Parathyroid adenoma (tissue), 2 donors: ENCODE measurements around the gene NAV3.

Experiments used
- H2AFZ ChIP-seq: fragments of 300-600 bp; sonication (generic); one replicate; pipeline ENCODE4 v1.7.0; 2017; ENCODE audit warnings: antibody characterized with exemption, mild to moderate bottlenecking
- H3K27ac ChIP-seq: fragments of 300-600 bp; sonication (generic); one replicate; pipeline ENCODE4 v1.7.0; 2017
- H3K27me3 ChIP-seq: fragments of 300-600 bp; sonication (generic); one replicate; pipeline ENCODE4 v1.7.0; 2017; ENCODE audit warnings: low read length; ENCODE audit not compliant: control insufficient read depth, insufficient read depth
- H3K36me3 ChIP-seq: fragments of 300-600 bp; sonication (generic); one replicate; pipeline ENCODE4 v1.7.0; 2017; ENCODE audit warnings: low read length; ENCODE audit not compliant: control insufficient read depth, insufficient read depth
- H3K4me1 ChIP-seq: fragments of 300-600 bp; sonication (generic); one replicate; pipeline ENCODE4 v1.7.0; 2017; ENCODE audit warnings: control low read depth
- H3K4me2 ChIP-seq: fragments of 300-600 bp; sonication (generic); one replicate; pipeline ENCODE4 v1.7.0; 2017; ENCODE audit warnings: low read length
- H3K4me3 ChIP-seq: fragments of 300-600 bp; sonication (generic); one replicate; pipeline ENCODE4 v1.7.0; 2017; ENCODE audit warnings: low read depth, low read length
- H3K79me2 ChIP-seq: fragments of 300-600 bp; sonication (generic); one replicate; pipeline ENCODE4 v1.7.0; 2017; ENCODE audit warnings: control low read depth
- H3K9ac ChIP-seq: fragments of 300-600 bp; sonication (generic); one replicate; pipeline ENCODE4 v1.7.0; 2017; ENCODE audit warnings: mild to moderate bottlenecking
- H3K9me3 ChIP-seq: fragments of 300-600 bp; sonication (generic); one replicate; pipeline ENCODE4 v1.7.0; 2017; ENCODE audit warnings: low read length; ENCODE audit not compliant: control insufficient read depth
- TF ChIP-seq, protein P1 (sequence below): fragments of 300-600 bp; sonication (generic); IDR thresholded peaks from one replicate; pipeline ENCODE4 v1.7.0; 2017; ENCODE audit warnings: antibody characterized with exemption, mild to moderate bottlenecking
- donor health status: primary hyperparathyroidism.

Gene NAV3

DNA sequence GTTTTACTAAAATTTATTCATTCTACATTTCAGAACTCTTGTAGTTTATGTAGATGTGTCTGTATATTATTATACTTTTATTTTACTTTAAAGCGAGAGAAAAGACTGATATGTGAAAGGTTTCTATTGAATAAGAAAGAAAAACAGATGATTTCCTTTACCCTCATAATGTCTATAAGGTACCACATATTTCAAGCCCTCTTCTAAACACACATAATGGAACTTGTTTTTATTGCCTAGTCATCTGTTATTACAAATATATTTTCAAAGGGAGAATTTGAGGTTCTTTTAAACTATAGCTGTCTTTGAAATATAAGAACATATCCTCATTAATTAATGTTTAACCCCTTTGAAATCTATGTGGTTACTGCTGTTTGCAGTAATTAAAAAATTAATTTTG is 34.5 kb downstream of the NAV3 start:
- Histone ChIP-seq H3K4me3 (no peak overlapping the region), H3K79me2 (no peaks in the 10 kb centered on the region), H3K9ac (no peak overlapping the region), H3K36me3 (no peaks in the 10 kb centered on the region), H3K9me3 (no peaks in the 10 kb centered on the region), H3K4me1 (no peaks in the 10 kb centered on the region), H2AFZ (no peak overlapping the region), H3K4me2 (no peak overlapping the region), H3K27me3 (no peaks in the 10 kb centered on the region), H3K27ac (no peak overlapping the region)
- TF ChIP-seq, protein P1, sequence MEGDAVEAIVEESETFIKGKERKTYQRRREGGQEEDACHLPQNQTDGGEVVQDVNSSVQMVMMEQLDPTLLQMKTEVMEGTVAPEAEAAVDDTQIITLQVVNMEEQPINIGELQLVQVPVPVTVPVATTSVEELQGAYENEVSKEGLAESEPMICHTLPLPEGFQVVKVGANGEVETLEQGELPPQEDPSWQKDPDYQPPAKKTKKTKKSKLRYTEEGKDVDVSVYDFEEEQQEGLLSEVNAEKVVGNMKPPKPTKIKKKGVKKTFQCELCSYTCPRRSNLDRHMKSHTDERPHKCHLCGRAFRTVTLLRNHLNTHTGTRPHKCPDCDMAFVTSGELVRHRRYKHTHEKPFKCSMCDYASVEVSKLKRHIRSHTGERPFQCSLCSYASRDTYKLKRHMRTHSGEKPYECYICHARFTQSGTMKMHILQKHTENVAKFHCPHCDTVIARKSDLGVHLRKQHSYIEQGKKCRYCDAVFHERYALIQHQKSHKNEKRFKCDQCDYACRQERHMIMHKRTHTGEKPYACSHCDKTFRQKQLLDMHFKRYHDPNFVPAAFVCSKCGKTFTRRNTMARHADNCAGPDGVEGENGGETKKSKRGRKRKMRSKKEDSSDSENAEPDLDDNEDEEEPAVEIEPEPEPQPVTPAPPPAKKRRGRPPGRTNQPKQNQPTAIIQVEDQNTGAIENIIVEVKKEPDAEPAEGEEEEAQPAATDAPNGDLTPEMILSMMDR, result no peak

DNA sequence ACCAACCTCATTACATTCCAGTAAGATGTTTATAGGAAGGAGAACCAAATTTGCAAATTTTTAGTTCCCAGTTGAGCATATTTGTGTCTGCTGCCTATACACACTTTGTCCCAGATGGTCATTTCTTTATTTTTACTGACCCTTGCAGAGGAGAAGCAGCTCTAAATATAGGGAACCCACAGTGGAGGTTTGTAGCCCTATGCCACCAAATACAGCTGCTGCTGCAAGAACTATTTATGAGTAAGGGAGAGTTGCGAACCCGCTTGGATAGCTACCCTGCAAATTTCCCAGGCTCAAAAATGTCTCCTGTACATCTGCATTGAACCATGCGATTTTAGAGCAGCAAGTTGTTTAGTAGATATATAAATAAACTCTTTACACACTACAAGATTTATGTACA is 48.2 kb downstream of the NAV3 start:
- no peaks in the 10 kb centered on the region for H3K79me2 ChIP-seq
- TF ChIP-seq, protein P1, result no peak
- no peaks in the 10 kb centered on the region for H3K4me1 ChIP-seq
- no peaks in the 10 kb centered on the region for H3K9me3 ChIP-seq
- H3K27ac ChIP-seq, result no peak overlapping the region
- no peak overlapping the region for H2AFZ ChIP-seq
- no peaks in the 10 kb centered on the region for H3K27me3 ChIP-seq
- H3K9ac ChIP-seq, result no peak overlapping the region
- no peak overlapping the region for H3K4me2 ChIP-seq
- no peaks in the 10 kb centered on the region for H3K36me3 ChIP-seq
- H3K4me3 ChIP-seq, result no peak overlapping the region

DNA sequence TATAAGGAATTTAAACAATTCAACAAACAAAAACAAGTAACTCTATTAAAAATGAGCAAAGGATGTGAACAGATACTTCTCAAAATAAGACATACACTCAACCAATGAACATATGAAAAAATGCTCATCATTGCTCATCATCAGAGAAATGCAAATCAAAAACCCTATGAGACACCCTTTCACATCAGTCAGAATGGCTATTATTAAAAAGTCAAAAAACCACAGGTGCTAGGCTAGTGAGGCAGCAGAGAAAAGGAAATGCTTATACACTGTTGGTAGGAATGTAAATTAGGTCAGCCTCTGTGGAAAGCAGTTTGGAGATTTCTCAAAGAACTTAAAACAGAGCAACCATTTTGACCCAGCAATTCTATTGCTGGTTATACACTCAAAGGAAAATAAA is 52.0 kb downstream of the NAV3 start:
- H3K36me3 ChIP-seq, result no peaks in the 10 kb centered on the region
- H3K9ac ChIP-seq, result no peak overlapping the region
- no peak overlapping the region for H3K4me3 ChIP-seq
- no peaks in the 10 kb centered on the region for H3K79me2 ChIP-seq
- no peaks in the 10 kb centered on the region for H3K9me3 ChIP-seq
- no peaks in the 10 kb centered on the region for H3K4me1 ChIP-seq
- no peak overlapping the region for H3K27ac ChIP-seq
- TF ChIP-seq, protein P1, result no peak
- H3K4me2 ChIP-seq, result no peak overlapping the region
- H3K27me3 ChIP-seq, result no peaks in the 10 kb centered on the region
- no peak overlapping the region for H2AFZ ChIP-seq

DNA sequence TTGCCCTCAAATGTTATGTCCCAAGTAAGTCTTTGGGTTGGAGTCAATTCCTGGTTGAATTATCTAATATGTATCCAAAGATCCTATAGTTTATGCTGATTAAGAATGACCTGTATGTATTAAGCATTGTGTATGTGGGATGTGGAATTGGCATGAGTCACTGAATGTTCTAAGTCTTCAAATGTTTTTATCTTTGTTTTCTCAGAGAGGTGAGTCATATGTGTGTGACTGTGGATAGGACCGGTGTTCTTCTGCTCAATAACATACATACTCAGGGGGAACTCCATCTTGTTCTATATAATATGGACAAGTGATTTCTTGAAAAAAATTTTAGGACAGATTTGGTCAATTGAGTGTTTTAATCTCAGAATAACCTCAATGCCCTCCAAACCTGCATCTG is 57.9 kb downstream of the NAV3 start:
- Histone ChIP-seq H3K27me3 (no peaks in the 10 kb centered on the region), H3K9me3 (no peaks in the 10 kb centered on the region), H2AFZ (no peak overlapping the region), H3K4me3 (no peak overlapping the region), H3K27ac (no peak overlapping the region), H3K36me3 (no peaks in the 10 kb centered on the region), H3K79me2 (no peaks in the 10 kb centered on the region), H3K4me2 (no peak overlapping the region), H3K4me1 (no peaks in the 10 kb centered on the region), H3K9ac (no peak overlapping the region)
- TF ChIP-seq, protein P1, result no peak

DNA sequence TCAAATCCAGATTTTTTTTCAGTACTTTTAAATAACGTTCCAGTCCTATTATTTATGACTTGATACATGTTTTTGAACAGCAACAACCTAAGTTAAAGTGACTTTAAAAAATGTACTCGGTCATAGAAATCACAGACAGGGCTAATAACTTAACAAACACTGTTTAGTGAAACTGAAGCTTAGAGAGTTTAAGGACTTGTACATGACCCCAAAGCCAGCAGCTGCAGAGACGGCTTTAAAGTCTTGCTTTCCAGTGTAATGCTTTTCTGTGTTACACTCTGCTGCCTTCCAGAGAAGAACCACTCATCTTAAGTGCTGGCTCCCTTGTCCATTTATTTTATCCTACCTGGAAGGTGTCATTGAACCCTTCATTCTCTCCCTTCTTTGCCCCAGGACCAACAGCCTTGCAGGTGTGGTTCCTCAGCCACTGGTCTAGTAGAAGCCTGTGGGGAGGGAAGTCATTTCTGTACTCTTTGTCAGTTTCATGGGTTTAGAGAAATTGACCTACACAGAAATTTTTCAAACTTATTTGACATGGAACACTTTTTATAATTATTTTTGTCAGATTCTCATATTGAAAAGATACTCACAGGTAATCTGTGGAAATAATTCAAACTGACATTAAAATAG is 60.9 kb downstream of the NAV3 start:
- Histone ChIP-seq H3K9ac (no peak overlapping the region), H3K79me2 (no peaks in the 10 kb centered on the region), H2AFZ (no peak overlapping the region), H3K4me3 (no peak overlapping the region), H3K9me3 (no peaks in the 10 kb centered on the region), H3K4me1 (no peaks in the 10 kb centered on the region), H3K27ac (no peak overlapping the region), H3K4me2 (no peak overlapping the region), H3K36me3 (no peaks in the 10 kb centered on the region), H3K27me3 (no peaks in the 10 kb centered on the region)
- TF ChIP-seq, protein P1, result no peak
